ENCODE results near the gene INHA. TPM values are rescaled to one million over a fixed set of nuclear protein-coding genes. Genes with fewer than 3 reads are reported as not detected.

INHA gene
- total RNA-seq, 1 experiment from 2014 or later: not detected

- H4K20me1 ChIP-seq (ENCODE audit: insufficient read depth, low read depth, low read length): no peaks in the 10 kb centered on the region
- no peaks in the 10 kb centered on the region for H3K9me2 ChIP-seq (replicated peaks; ENCODE audit: insufficient read depth, low read length)
- H3K36me3 ChIP-seq (ENCODE audit: insufficient read depth, low read length): no peaks in the 10 kb centered on the region
- H3K27ac ChIP-seq (ENCODE audit: low read length): no peak overlapping the region
- no peak overlapping the region for H3K4me2 ChIP-seq (ENCODE audit: low read depth, low read length, poor library complexity, severe bottlenecking)
- DNase-seq: no peak
- no peaks in the 10 kb centered on the region for H3K27me3 ChIP-seq (ENCODE audit: low read length)
- no peak overlapping the region for H2AFZ ChIP-seq (ENCODE audit: low read length)
- no peak overlapping the region for H3K4me3 ChIP-seq (ENCODE audit: low read length)
- H3K9ac ChIP-seq (ENCODE audit: low read length): no peak overlapping the region
- H3K9me3 ChIP-seq (ENCODE audit: low read length): no peaks in the 10 kb centered on the region
- no peaks in the 10 kb centered on the region for H3K4me1 ChIP-seq (ENCODE audit: low read length)
- H3K79me2 ChIP-seq (ENCODE audit: low read length): no peaks in the 10 kb centered on the region
Measured at GRCh38 chr2:219559156-219559915, 12.8 kb upstream of the INHA start.

- Histone ChIP-seq H3K4me3 (ENCODE audit: low read length) (no peak overlapping the region), H3K9me3 (ENCODE audit: low read length) (no peaks in the 10 kb centered on the region), H4K20me1 (ENCODE audit: insufficient read depth, low read depth, low read length) (no peaks in the 10 kb centered on the region), H3K4me2 (ENCODE audit: low read depth, low read length, poor library complexity, severe bottlenecking) (no peak overlapping the region), H3K79me2 (ENCODE audit: low read length) (no peaks in the 10 kb centered on the region), H2AFZ (ENCODE audit: low read length) (peak overlapping the region; percentile 50; the same call in 1 of the 2 replicates), H3K27me3 (ENCODE audit: low read length) (no peaks in the 10 kb centered on the region), H3K27ac (ENCODE audit: low read length) (no peak overlapping the region), H3K9ac (ENCODE audit: low read length) (no peak overlapping the region), H3K9me2 (replicated peaks; ENCODE audit: insufficient read depth, low read length) (no peaks in the 10 kb centered on the region), H3K36me3 (ENCODE audit: insufficient read depth, low read length) (no peaks in the 10 kb centered on the region), H3K4me1 (ENCODE audit: low read length) (no peaks in the 10 kb centered on the region)
- peak; percentile 60 for DNase-seq
Measured at GRCh38 chr2:219560037-219560892, 11.8 kb upstream of the INHA start.

GRCh38 chr2:219560893-219561178 lies 11.3 kb upstream of the INHA start:
- no peak overlapping the region for H3K4me2 ChIP-seq (ENCODE audit: low read depth, low read length, poor library complexity, severe bottlenecking)
- no peaks in the 10 kb centered on the region for H3K9me3 ChIP-seq (ENCODE audit: low read length)
- no peaks in the 10 kb centered on the region for H4K20me1 ChIP-seq (ENCODE audit: insufficient read depth, low read depth, low read length)
- H3K79me2 ChIP-seq (ENCODE audit: low read length): no peaks in the 10 kb centered on the region
- no peak overlapping the region for H3K27ac ChIP-seq (ENCODE audit: low read length)
- H3K9ac ChIP-seq (ENCODE audit: low read length): no peak overlapping the region
- no peaks in the 10 kb centered on the region for H3K9me2 ChIP-seq (replicated peaks; ENCODE audit: insufficient read depth, low read length)
- no peak overlapping the region for H2AFZ ChIP-seq (ENCODE audit: low read length)
- no peak overlapping the region for H3K4me3 ChIP-seq (ENCODE audit: low read length)
- DNase-seq: no peak
- no peaks in the 10 kb centered on the region for H3K4me1 ChIP-seq (ENCODE audit: low read length)
- H3K36me3 ChIP-seq (ENCODE audit: insufficient read depth, low read length): no peaks in the 10 kb centered on the region
- H3K27me3 ChIP-seq (ENCODE audit: low read length): no peaks in the 10 kb centered on the region

- DNase-seq: no peak
- no peaks in the 10 kb centered on the region for H4K20me1 ChIP-seq (ENCODE audit: insufficient read depth, low read depth, low read length)
- H2AFZ ChIP-seq (ENCODE audit: low read length): no peak overlapping the region
- no peak overlapping the region for H3K27ac ChIP-seq (ENCODE audit: low read length)
- no peaks in the 10 kb centered on the region for H3K4me1 ChIP-seq (ENCODE audit: low read length)
- no peaks in the 10 kb centered on the region for H3K27me3 ChIP-seq (ENCODE audit: low read length)
- H3K79me2 ChIP-seq (ENCODE audit: low read length): no peaks in the 10 kb centered on the region
- no peaks in the 10 kb centered on the region for H3K36me3 ChIP-seq (ENCODE audit: insufficient read depth, low read length)
- H3K4me3 ChIP-seq (ENCODE audit: low read length): no peak overlapping the region
- no peaks in the 10 kb centered on the region for H3K9me3 ChIP-seq (ENCODE audit: low read length)
- H3K9ac ChIP-seq (ENCODE audit: low read length): no peak overlapping the region
- H3K9me2 ChIP-seq (replicated peaks; ENCODE audit: insufficient read depth, low read length): no peaks in the 10 kb centered on the region
- no peak overlapping the region for H3K4me2 ChIP-seq (ENCODE audit: low read depth, low read length, poor library complexity, severe bottlenecking)
Measured at GRCh38 chr2:219561179-219562048, 10.7 kb upstream of the INHA start.

GRCh38 chr2:219562049-219563020 lies 9.8 kb upstream of the INHA start:
- Histone ChIP-seq H3K79me2 (ENCODE audit: low read length) (no peaks in the 10 kb centered on the region), H3K27me3 (ENCODE audit: low read length) (no peaks in the 10 kb centered on the region), H3K9me3 (ENCODE audit: low read length) (no peaks in the 10 kb centered on the region), H3K4me1 (ENCODE audit: low read length) (no peaks in the 10 kb centered on the region), H2AFZ (ENCODE audit: low read length) (no peak overlapping the region), H3K36me3 (ENCODE audit: insufficient read depth, low read length) (no peaks in the 10 kb centered on the region), H3K4me2 (ENCODE audit: low read depth, low read length, poor library complexity, severe bottlenecking) (no peak overlapping the region), H3K9me2 (replicated peaks; ENCODE audit: insufficient read depth, low read length) (no peaks in the 10 kb centered on the region), H3K4me3 (ENCODE audit: low read length) (no peak overlapping the region), H3K9ac (ENCODE audit: low read length) (no peak overlapping the region), H3K27ac (ENCODE audit: low read length) (no peak overlapping the region), H4K20me1 (ENCODE audit: insufficient read depth, low read depth, low read length) (no peaks in the 10 kb centered on the region)
- DNase-seq: no peak

GRCh38 chr2:219563271-219563928 lies 8.7 kb upstream of the INHA start:
- DNase-seq: no peak
- Histone ChIP-seq H3K79me2 (ENCODE audit: low read length) (no peaks in the 10 kb centered on the region), H3K9ac (ENCODE audit: low read length) (no peak overlapping the region)

More at GRCh38 chr2:219563271-219563928, 8.7 kb upstream of the INHA start:
- no peak overlapping the region for H2AFZ ChIP-seq (ENCODE audit: low read length)
- H3K9me3 ChIP-seq (ENCODE audit: low read length): no peaks in the 10 kb centered on the region
- no peak overlapping the region for H3K4me2 ChIP-seq (ENCODE audit: low read depth, low read length, poor library complexity, severe bottlenecking)
- no peak overlapping the region for H3K27ac ChIP-seq (ENCODE audit: low read length)
- no peaks in the 10 kb centered on the region for H3K9me2 ChIP-seq (replicated peaks; ENCODE audit: insufficient read depth, low read length)
- H3K4me3 ChIP-seq (ENCODE audit: low read length): no peak overlapping the region
- no peaks in the 10 kb centered on the region for H3K27me3 ChIP-seq (ENCODE audit: low read length)
- H3K36me3 ChIP-seq (ENCODE audit: insufficient read depth, low read length): no peaks in the 10 kb centered on the region
- H3K4me1 ChIP-seq (ENCODE audit: low read length): no peaks in the 10 kb centered on the region
- H4K20me1 ChIP-seq (ENCODE audit: insufficient read depth, low read depth, low read length): no peaks in the 10 kb centered on the region

Data from Karpas-422 (cell line).